Peyer's patch (tissue), 4 donors: ENCODE results near the gene RNF180.

Experiments
- POLR2A ChIP-seq, 2 donors: fragments of 450-650 bp; IDR thresholded peaks; one replicate each; pipeline ENCODE4 v1.5.1; 2017; ENCODE audit warnings: antibody characterized with exemption in 2 of 2, mild to moderate bottlenecking in 2 of 2, moderate library complexity in 2 of 2
- TF ChIP-seq, protein P1 (sequence below), 6 experiments: fragments of 450-650 bp in 4 of 6; fragments of 200-600 bp in 2 of 6; sonication (generic) in 1 of 6; IDR thresholded peaks; one replicate each; pipeline ENCODE4 v1.5.1; 2017 to 2019; ENCODE audit warnings: antibody characterized with exemption in 6 of 6, mild to moderate bottlenecking in 3 of 6, moderate library complexity in 1 of 6

DNA sequence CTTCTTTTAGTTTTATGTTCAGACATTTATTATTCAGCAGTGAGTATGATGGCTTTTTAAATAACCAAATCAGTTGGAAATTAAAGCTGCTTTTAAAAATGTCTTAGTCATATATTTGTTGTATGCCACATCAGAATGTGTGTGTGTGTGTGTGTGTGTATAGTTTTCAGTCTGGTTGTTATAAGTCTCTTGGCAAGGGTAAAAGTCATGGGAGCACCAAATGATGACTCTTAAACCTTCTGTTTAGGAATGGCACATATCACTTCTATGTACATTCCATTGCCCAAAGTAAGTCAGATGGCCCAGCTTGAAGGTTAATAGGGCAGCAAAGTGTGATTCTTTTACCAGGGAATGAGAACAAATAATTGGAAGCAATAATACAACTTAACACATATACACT, 135.9 kb downstream of the RNF180 start:
- TF ChIP-seq, protein P1, sequence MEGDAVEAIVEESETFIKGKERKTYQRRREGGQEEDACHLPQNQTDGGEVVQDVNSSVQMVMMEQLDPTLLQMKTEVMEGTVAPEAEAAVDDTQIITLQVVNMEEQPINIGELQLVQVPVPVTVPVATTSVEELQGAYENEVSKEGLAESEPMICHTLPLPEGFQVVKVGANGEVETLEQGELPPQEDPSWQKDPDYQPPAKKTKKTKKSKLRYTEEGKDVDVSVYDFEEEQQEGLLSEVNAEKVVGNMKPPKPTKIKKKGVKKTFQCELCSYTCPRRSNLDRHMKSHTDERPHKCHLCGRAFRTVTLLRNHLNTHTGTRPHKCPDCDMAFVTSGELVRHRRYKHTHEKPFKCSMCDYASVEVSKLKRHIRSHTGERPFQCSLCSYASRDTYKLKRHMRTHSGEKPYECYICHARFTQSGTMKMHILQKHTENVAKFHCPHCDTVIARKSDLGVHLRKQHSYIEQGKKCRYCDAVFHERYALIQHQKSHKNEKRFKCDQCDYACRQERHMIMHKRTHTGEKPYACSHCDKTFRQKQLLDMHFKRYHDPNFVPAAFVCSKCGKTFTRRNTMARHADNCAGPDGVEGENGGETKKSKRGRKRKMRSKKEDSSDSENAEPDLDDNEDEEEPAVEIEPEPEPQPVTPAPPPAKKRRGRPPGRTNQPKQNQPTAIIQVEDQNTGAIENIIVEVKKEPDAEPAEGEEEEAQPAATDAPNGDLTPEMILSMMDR (IDR thresholded peaks at IDR 0.05): no peak
- TF ChIP-seq POLR2A (IDR thresholded peaks at IDR 0.05): no peak
